PC-3 (cell line): ENCODE measurements around the gene GRM1. TPM values are rescaled to one million over a fixed set of nuclear protein-coding genes. Genes with fewer than 3 reads are reported as not detected.

ENCODE experiments used
- ATAC-seq: fragments of 200-7000 bp; cut with Tn5 transposase; 2 replicates; pipeline ENCODE4 v1.9.1; 2020; ENCODE audit warnings: mild to moderate bottlenecking, moderate library complexity
- BruUV-seq: library from RNA; stranded (reverse); fragments of 400-500 nt; replicated peaks from 2 replicates; lab custom pipeline; 2021; lab: Mats Ljungman, UMichigan
- CTCF ChIA-PET: fragments of 300-600 bp; sonication (Branson Sonifier 250); formaldehyde crosslinking; loops from one replicate; lab custom pipeline; 2022; ENCODE audit warnings: antibody characterized with exemption; lab: Charles Lee
- POLR2A ChIA-PET: fragments of 300-600 bp; sonication (Branson Sonifier 250); formaldehyde crosslinking; loops from one replicate; lab custom pipeline; 2022; ENCODE audit warnings: antibody characterized with exemption; ENCODE audit not compliant: unreplicated experiment; lab: Charles Lee
- DNase-seq: peaks from one replicate; pipeline ENCODE4 v3.0.0-alpha.2; 2015
- H2AFZ ChIP-seq: fragments of 300-600 bp; sonication (generic); 2 replicates; pipeline ENCODE4 v1.6.0; 2016; ENCODE audit warnings: antibody characterized with exemption, low read length
- H3F3A ChIP-seq: fragments of 300-600 bp; sonication (generic); one replicate; pipeline ENCODE4 v1.6.0; 2017; ENCODE audit warnings: antibody characterized with exemption, low read length, control low read depth, mild to moderate bottlenecking; ENCODE audit not compliant: unreplicated experiment
- H3K27ac ChIP-seq: fragments of 300-600 bp; sonication (generic); 2 replicates; pipeline ENCODE4 v1.5.1; 2016; ENCODE audit warnings: mild to moderate bottlenecking, low read length
- H3K27me3 ChIP-seq: fragments of 300-600 bp; sonication (generic); 2 replicates; pipeline ENCODE4 v1.6.1; 2016; ENCODE audit warnings: low read length, mixed read lengths
- H3K36me3 ChIP-seq: fragments of 300-600 bp; sonication (generic); 2 replicates; pipeline ENCODE4 v1.6.1; 2016; ENCODE audit warnings: low read depth, mixed run types, low read length, mixed read lengths
- H3K4me1 ChIP-seq: fragments of 300-600 bp; sonication (generic); 2 replicates; pipeline ENCODE4 v1.5.1; 2016; ENCODE audit warnings: low read length; ENCODE audit not compliant: insufficient read depth
- H3K4me2 ChIP-seq: fragments of 300-600 bp; sonication (generic); 2 replicates; pipeline ENCODE4 v1.6.0; 2016; ENCODE audit warnings: low read length
- H3K4me3 ChIP-seq: fragments of 300-600 bp; sonication (generic); 2 replicates; pipeline ENCODE4 v1.5.1; 2016; ENCODE audit warnings: mild to moderate bottlenecking, low read length, mixed read lengths
- H3K79me2 ChIP-seq: fragments of 300-600 bp; sonication (generic); 2 replicates; pipeline ENCODE4 v1.6.1; 2017; ENCODE audit warnings: low read length, mixed read lengths
- H3K9ac ChIP-seq: fragments of 300-600 bp; sonication (generic); 2 replicates; pipeline ENCODE4 v1.6.0; 2016; ENCODE audit warnings: mild to moderate bottlenecking, low read length
- H3K9me2 ChIP-seq: fragments of 300-600 bp; sonication (generic); replicated peaks from 2 replicates; pipeline ENCODE4 v1.6.1; 2016; ENCODE audit warnings: mixed run types, low read length, mixed read lengths
- H3K9me3 ChIP-seq: fragments of 300-600 bp; sonication (generic); 2 replicates; pipeline ENCODE4 v1.6.1; 2016; ENCODE audit warnings: low read length, mixed read lengths
- H4K20me1 ChIP-seq: fragments of 300-600 bp; sonication (generic); 2 replicates; pipeline ENCODE4 v1.6.1; 2016; ENCODE audit warnings: low read length, mixed read lengths
- CTCF ChIP-seq: fragments of 300-600 bp; sonication (generic); conservative IDR thresholded peaks from 2 replicates; pipeline ENCODE4 v1.5.1; 2017; ENCODE audit warnings: antibody characterized with exemption, low read depth, mild to moderate bottlenecking, low read length
- EZH2 ChIP-seq: fragments of 300-600 bp; sonication (generic); IDR thresholded peaks from one replicate; pipeline ENCODE4 v1.6.1; 2017; ENCODE audit warnings: antibody characterized with exemption, mild to moderate bottlenecking, low read length; ENCODE audit not compliant: unreplicated experiment
- EZH2phosphoT487 ChIP-seq: fragments of 300-600 bp; sonication (generic); IDR thresholded peaks from 2 replicates; pipeline ENCODE4 v1.6.1; 2018; ENCODE audit warnings: mild to moderate bottlenecking, antibody characterized with exemption, low read length, borderline replicate concordance
- intact Hi-C: fragments of 100-400 bp; cut with micrococcal nuclease; formaldehyde crosslinking; loops from 2 replicates; pipeline ENCODE4 v1.9.0; 2023
- total RNA-seq: library from RNA; depleted of rRNA; stranded (reverse); fragments of >200 nt; gene quantifications from 2 replicates; pipeline ENCODE4 v1.2.3, GENCODE V29; 2014

Gene GRM1
- total RNA-seq, 1 experiment from 2014 or later, result 0.11 TPM

GRCh38 chr6:146397638-146398037 lies 368.8 kb downstream of the GRM1 start:
- peaks cover 3% of the 10 kb centered on the region; the same call in 1 of the 2 replicates for H3K27me3 ChIP-seq
- H3K4me2 ChIP-seq, result no peak overlapping the region
- TF ChIP-seq EZH2phosphoT487, result no peak
- no peak for TF ChIP-seq EZH2
- no peak for TF ChIP-seq CTCF
- ATAC-seq (no peak), DNase-seq (no peak)
- no peak overlapping the region for H3K27ac ChIP-seq
- H4K20me1 ChIP-seq, result no peaks in the 10 kb centered on the region
- no peaks in the 10 kb centered on the region for H3K79me2 ChIP-seq
- no peaks in the 10 kb centered on the region for H3F3A ChIP-seq
- CTCF ChIA-PET, result no interaction called here
- BruUV-seq, result no TSS peak
- H3K4me1 ChIP-seq, result no peaks in the 10 kb centered on the region
- no peaks in the 10 kb centered on the region for H3K9me3 ChIP-seq
- H3K9ac ChIP-seq, result no peak overlapping the region
- intact Hi-C loops, result no loop called here
- H3K9me2 ChIP-seq, result no peaks in the 10 kb centered on the region
- POLR2A ChIA-PET, result no interaction called here
- no peak overlapping the region for H3K4me3 ChIP-seq
- H3K36me3 ChIP-seq, result no peaks in the 10 kb centered on the region
- H2AFZ ChIP-seq, result no peak overlapping the region

- H3F3A ChIP-seq, result no peaks in the 10 kb centered on the region
- no peaks in the 10 kb centered on the region for H4K20me1 ChIP-seq
- no peaks in the 10 kb centered on the region for H3K4me1 ChIP-seq
- CTCF ChIA-PET, result no interaction called here
- TF ChIP-seq CTCF (no peak), EZH2phosphoT487 (no peak), EZH2 (no peak)
- H3K27ac ChIP-seq, result no peak overlapping the region
- ATAC-seq, result no peak
- POLR2A ChIA-PET, result no interaction called here
- no peak overlapping the region for H2AFZ ChIP-seq
- no peaks in the 10 kb centered on the region for H3K36me3 ChIP-seq
- peaks cover 3% of the 10 kb centered on the region; the same call in 1 of the 2 replicates for H3K27me3 ChIP-seq
- no peaks in the 10 kb centered on the region for H3K79me2 ChIP-seq
- no peak overlapping the region for H3K9ac ChIP-seq
- no peak for DNase-seq
- BruUV-seq, result no TSS peak
- no peak overlapping the region for H3K4me2 ChIP-seq
- H3K9me3 ChIP-seq, result no peaks in the 10 kb centered on the region
- no peak overlapping the region for H3K4me3 ChIP-seq
- intact Hi-C loops, result no loop called here
- no peaks in the 10 kb centered on the region for H3K9me2 ChIP-seq
Measured at GRCh38 chr6:146402476-146402875, 373.6 kb downstream of the GRM1 start.

GRCh38 chr6:146408583-146408982 lies 379.7 kb downstream of the GRM1 start:
- DNase-seq (no peak), ATAC-seq (no peak)
- Histone ChIP-seq H3F3A (no peaks in the 10 kb centered on the region), H3K9ac (no peak overlapping the region), H3K4me3 (no peak overlapping the region), H3K4me1 (no peaks in the 10 kb centered on the region), H3K9me3 (no peaks in the 10 kb centered on the region), H3K4me2 (no peak overlapping the region), H3K36me3 (no peaks in the 10 kb centered on the region), H3K27me3 (no peaks in the 10 kb centered on the region), H2AFZ (no peak overlapping the region), H3K9me2 (no peaks in the 10 kb centered on the region), H4K20me1 (no peaks in the 10 kb centered on the region), H3K79me2 (no peaks in the 10 kb centered on the region), H3K27ac (no peak overlapping the region)
- TF ChIP-seq EZH2phosphoT487 (no peak), CTCF (no peak), EZH2 (no peak)
- BruUV-seq, result no TSS peak
- ChIA-PET POLR2A (no interaction called here), CTCF (no interaction called here)
- intact Hi-C loops, result no loop called here
